GM18498 (cell line): ENCODE results near the gene DLG2.

Source experiments
- ATAC-seq: cut with Tn5 transposase; IDR thresholded peaks from one replicate; pipeline ENCODE4 v1.9.1; 2021; ENCODE audit warnings: mild to moderate bottlenecking, moderate library complexity; ENCODE audit not compliant: unreplicated experiment

The DLG2 gene

DNA sequence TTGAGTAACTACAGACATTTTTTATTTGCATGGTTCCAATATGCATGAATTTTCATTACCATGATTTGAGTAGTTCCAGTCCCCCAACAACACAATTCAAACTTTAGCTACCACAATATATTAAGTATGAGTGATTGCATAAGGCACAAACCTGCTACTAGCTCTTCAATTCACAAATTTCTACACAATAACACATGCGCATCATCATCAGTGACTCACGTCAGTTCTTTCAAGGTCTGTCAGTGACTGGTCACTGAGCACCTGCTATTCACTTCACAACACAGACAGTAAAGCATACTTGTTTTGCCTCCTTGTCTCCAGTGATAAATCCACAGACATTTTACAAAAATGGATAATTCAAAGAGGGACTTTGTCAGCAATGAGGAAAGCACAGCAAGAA is 1905.9 kb downstream of the DLG2 start:
- ATAC-seq: no peak

DNA sequence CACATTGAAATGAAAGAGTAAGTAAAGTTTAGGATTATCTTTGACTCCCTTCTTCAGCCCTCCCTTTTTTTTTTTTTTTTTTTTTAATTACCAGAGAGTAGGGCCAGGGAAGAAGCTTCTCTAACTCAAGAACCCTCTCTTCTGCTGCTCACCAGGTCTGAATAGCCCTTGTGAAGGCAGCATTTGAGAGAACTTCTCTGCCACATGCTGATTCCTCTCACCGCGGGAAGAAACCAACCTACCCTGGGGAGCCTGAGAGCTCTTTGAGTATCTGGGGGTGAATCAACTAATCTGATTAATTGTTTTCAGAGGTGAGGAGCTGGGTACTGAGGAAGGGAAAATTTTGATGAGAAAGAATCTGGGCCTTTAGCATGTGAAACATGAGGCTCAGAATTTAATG is 1906.5 kb downstream of the DLG2 start:
- no peak for ATAC-seq

DNA sequence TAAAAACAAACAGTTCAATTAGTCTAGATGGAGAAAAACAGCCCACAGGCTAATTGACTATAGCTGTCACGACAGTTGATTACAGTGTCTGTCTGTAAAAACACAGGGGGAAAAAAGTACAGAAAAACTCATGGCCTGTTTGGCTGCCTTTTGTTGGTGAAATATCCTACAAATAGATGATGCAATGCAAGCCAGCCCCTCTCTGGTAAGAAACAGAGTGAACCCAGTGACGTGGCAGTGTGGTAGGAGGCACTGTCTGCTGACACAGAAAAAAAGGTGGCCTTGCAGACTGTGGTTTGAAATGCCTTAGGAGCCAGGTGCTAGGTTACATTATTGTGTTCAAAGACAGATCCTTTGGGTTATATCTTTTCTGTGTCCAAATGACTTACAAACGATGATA is 1909.6 kb downstream of the DLG2 start:
- no peak for ATAC-seq

DNA sequence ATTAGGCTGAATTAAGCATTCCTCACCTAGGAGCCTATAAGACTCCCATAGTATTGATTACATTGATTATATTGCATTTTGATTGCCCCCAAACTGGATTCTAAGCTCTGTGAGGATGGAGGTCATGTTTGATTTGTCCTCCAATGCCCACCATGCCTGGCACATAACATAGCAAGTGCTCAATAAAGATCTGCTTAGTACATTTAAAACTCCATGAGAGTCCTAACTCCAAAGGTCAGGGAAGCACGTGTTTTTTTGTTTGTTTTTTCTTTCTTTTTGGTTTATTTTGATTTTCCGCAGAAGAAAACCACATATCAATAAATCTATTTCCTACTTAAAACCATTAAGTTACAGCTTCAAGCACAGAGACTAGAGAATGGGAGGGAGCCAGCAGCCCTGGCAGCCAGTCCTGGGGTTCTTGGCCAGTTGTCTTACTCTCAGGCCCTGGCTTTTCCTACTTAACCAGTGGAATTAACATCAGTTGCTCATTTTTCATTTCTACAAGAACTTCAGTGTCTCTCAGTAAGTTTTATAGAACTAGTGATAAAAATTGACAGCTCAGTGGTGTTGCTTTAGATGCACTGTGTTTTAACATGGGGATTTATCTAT is 1911.1 kb downstream of the DLG2 start:
- ATAC-seq: no peak

DNA sequence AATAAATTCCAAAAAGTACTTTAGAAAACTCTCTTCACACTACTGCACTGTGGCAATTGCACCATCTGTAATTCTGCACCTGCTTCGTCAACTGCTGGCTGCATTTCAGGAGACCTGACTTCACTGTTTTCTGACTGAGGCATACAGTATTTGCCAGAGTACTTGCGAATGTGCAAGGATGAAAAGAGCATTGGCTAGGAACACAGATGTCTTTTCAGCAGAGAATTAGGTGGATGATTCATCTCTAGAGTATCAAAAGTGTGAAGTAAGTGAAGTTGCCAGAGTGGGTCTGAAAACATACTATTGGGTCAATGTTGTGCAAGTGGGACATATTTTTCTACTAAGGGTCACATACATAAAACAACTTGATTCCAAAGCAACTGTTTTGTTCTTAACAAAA is 1913.4 kb downstream of the DLG2 start:
- ATAC-seq: no peak

DNA sequence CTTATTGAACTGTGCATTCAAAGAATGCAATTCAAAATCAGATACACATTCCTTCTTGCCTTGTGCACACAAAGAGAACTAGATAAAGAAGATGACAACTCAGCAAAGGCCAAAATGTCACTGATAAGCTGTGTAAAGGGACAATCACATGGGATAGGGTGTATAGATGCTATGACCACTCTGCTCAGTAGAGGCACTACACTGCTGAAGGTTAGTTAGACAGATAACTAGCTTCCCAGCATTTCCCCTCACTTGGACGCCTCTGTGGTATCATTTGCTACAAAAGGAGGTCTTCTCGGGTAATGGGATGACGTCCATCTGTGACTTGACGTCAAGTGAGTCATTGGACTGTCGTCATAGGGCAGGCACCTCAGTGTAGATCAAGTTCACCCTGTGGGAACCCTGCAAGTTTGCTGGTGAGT is 1916.0 kb downstream of the DLG2 start:
- no peak for ATAC-seq

DNA sequence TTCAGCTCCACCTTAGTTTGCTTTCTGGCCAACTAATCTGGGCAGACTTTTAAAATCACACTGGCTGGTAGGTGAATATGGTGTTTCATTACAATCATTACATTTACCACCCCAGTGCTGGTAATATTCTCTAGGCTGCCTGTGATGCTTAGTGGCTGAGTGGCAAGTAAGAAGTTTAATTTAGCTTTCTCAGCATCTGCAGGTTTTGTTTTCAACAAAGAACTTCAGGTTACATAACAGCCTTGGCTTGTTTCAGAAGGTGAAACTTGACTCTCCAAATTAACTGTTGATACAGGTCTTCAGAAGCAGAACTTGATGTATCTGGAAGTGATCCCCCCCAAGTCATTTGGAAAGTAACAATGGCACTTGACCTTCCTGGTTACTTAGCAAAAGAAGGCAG is 1917.7 kb downstream of the DLG2 start:
- no peak for ATAC-seq

DNA sequence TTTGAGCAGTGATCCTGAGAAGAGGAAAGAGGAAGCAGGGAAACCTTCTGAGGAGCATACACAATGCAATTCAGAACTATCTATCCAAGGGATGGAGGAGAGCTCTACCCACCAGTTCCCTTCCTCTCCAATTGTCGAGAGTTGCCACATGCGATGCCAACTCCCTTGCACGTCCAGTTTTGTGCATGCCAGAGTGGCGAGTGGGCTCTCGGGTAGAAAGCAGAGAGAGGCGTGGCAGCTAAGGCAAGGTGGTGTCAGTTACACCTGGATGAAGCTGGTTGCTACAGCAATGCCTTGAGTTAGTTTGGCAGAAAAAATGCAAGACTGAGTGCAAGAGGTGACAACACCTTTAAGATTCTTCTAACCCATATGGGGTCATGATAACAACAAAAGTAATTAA is 1920.6 kb downstream of the DLG2 start:
- no peak for ATAC-seq

DNA sequence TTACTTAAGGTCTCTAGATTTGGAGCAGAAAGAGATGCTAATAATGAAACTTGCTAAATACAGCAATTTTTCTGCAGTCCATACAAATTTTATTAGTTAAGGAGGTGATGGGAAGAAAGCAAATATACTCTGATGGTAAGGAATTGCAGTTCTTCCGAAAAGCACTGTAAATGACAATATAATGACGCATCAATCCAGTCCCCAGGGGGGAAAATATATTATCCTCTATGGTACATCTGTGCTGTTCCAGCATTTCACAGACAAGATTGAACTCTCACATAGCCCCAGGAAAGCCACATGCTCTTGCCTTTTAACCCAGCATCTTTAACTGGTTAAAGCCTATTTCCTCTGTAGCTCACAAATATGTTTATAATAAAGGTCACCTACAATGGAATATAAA is 1924.3 kb downstream of the DLG2 start:
- no peak for ATAC-seq

DNA sequence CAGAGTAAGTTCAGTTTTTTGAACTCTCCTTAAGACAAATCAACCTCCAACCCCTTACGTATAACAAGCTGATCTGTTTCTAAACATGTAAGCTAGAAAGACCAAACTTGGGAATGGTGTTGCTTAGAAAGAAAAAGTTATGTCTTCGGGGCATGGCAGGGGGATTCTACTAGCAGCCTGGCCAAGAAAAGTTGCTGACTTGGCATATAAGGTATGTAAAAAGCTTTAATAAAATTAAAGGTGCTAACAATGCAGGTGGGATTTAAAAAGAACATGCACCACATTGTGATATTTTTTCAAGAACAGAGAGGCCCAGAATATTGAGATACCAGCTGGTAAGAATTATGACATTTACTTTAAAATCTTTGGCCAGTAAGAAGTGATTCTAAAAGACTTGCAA is 1929.6 kb downstream of the DLG2 start:
- no peak for ATAC-seq

DNA sequence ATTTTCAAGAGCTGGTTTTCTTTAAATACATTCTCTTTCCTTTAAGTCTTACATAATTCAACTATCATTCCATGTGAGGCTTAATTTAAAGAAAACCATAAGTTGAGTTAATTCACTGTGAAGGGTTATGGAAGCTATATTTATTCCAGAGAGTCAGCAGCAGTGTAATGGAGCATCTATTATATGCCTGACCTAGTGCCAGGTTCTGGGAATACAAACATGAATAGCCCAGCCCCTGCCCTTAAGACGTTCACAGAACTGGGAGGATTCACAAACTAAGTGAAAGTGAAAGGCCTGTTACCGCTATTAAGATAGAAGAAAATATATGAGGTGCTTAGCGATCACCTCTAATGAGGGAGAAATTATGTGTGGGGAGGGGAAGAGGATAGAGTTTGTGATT is 1932.1 kb downstream of the DLG2 start:
- ATAC-seq: no peak

DNA sequence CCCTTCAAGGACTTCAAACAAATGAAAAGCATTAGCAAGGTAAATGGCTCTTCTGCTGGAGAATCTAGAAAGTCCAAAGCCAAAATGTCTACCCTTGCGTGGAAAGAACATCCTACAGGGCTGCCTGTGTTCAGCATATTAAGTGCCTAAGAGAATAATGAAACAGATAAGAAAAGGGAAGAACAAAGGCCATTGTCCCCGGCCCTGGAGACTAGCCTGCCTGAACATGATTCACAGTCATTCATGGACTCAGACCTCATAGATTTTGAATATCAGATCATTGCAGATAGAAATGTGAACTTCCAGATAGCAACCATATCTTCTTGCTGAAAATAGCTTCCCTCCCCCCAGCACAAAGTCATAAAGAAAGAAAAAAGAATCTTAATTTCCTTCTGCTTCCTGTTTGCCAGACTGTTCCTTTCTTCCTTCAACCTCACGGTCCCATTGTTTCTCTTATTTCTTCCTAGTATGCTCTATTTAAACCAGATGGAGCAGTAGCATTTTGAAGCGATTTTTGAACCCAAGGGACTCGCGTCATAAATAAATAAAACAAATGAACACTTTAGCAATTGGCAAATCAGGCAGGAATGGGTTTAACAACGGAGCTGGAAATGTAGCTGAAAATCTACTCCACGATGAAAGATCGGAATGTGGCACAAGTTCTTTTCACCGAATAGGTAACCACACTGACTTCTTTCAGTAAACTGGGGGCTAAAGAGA is 1932.8 kb downstream of the DLG2 start:
- ATAC-seq: no peak

DNA sequence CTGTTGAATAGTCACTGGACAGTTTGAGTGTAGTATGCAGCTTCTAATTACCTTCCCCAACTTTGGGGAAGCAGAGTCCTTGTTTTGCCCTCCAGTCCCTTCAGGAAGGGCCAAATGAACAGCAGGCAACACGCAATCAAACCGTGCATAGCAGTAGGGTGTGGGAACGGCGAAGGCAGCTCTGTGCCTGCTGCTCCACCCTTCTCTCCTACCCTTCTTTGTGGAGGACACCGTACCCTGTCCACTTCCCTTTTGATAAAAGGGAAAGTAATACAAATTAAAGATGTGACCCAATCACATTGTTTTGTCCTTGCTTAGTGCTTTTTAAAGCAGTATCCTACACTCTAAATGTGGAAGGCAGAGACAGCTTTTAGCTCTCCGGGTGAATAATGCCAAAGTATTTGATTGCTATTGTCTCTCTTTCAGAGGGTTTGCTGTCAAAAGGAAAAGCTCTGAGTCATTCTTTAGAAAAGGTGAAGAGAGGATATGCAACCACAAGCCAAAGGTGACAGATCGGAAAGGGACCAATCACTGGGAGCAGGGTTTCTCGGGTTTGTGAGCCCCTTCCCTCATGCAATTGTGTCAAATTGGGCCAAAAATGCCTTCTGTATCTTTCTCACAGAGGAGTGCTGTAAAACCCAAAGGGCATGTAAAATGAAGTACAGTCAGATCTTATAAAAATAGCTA is 1933.7 kb downstream of the DLG2 start:
- no peak for ATAC-seq

DNA sequence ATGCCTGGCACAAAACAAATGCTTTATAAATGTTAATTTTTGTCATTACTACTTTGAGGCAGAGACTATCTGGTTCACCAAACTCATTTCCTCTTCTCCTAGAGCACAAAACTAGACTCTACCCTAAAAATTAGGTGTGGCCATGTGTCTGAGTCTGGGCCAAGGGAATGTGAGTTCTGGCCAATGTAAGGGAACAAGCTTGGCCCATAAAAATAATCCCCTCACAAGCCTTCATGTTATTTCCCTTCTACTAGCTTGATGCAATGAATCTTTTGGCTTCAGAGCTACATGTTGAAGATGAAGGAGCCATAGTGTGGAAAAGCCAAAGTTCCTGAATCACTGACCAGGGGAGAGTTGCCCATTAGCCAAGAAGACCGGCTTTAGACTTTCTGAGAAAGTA is 1934.5 kb downstream of the DLG2 start:
- ATAC-seq: no peak

DNA sequence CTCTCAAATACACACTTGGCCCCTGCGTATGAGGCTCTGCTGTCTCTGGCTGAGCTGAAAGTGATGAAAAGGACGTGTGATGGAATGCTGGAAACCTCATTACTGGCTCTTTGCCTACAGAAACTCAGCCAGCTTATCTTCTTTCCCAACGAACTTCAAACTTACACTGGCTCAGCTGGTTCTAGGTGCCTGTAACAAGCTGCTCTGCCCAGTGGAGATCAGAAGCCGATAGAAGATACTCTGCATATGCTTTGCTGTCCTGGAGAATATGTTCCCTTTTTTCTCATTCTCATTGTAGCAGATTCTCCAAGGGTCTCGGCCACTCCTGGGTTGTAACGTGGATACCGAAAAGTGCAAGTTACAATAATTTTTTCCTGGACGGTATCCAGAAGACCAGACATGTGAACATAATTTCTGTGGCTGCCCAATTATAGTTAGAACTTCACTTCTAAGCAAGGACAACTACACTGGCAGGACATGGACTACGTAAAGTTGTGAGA is 1935.6 kb downstream of the DLG2 start:
- ATAC-seq: no peak

DNA sequence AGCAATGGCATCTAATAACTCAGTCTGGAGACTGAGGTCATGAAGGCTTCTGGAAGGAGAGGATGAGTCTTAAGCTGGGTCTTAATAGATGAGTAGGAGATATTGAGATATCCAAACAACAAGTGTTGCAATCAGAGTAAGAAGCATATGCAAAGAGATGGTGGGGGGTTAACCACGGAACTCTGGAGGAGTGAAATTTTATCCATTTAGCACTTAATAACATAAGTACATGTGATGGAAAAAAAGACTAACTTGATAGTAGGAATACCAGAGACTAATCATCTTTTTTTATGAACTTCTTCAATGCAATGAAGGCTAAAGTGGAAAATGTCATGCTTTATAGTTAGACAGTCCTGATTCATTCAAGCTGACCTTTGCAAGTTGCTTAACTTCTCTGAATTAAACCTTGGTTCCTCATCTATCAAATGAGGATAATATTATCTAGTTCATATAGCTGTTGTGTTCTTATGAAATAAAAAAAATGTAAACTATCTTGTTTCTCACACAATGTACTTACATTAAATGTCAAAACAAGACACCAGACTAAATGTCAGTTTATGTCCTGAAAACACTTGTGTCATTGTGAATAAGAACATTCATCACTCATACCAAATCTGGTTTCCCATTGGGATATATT is 1937.9 kb downstream of the DLG2 start:
- no peak for ATAC-seq

DNA sequence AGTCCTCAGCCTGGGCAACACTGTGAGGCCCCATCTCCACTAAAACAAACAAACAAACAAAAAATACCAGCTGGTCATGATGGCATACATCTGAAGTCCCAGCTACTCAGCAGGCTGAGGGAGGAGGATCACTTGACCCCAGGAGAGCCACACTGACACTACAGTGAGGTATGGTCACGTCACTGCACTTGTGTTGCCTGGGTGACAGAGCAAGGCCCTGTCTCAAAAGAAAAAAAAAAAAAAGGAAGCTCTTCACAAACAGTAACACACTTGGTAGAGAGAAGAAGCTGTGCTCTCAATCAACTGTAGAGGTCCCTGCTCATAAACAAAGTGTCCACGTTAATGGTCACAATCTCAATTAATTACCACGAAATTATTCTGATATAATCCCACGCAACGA is 1939.4 kb downstream of the DLG2 start:
- no peak for ATAC-seq

DNA sequence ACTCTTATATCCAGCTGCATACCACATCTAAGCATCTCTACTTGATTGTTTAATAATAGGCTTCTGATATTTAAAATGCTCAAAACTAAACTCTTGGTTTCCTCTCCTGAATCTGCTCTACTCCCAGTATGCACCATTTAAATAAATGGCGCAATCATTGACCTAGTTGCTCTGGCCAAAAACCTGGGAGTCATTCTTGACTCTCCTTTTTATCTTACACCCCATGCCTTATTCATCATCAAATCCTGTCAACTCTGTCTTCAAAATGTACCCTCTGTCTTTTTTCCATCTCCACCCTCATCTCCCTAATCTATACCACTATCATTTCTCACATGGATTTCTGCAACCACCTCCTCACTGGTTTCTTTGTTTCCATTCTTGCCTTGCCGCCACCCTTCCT is 1941.4 kb downstream of the DLG2 start:
- no peak for ATAC-seq

DNA sequence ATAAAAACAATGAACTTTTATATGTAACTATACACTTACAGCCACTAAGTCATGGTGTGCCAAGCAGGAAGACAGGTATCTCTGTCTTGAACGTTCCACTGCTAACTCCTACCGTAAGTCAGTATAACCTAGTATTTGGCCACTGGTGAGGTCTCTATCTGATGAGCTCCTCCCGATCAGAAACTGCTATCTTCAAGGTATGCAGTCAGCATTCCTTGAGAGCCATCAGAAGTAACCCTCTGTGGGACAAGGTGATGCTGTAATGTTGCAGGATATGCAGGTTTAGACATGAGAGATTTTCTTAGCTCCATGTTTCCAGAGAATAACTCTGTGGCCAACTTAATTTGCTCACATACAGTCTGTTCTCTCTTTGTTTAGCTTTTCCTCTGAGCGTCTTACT is 1943.1 kb downstream of the DLG2 start:
- no peak for ATAC-seq

DNA sequence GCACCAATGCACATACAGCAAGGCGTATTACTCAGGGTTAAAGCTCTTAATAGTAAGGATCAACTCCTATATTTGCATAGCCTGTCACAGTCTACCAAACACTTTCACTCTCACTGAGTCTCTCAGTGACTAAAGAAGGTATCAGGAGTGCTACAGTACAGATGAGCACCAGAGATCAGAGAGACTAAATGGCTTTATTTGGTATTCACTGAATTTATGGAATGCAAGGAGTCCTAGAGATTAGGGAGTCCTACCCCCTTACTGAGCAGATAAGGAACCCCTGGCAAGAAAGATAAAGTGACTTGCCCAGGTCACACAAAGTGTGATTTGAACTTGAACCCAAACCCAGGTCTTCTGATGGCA is 1944.6 kb downstream of the DLG2 start:
- peak; percentile 98 for ATAC-seq

DNA sequence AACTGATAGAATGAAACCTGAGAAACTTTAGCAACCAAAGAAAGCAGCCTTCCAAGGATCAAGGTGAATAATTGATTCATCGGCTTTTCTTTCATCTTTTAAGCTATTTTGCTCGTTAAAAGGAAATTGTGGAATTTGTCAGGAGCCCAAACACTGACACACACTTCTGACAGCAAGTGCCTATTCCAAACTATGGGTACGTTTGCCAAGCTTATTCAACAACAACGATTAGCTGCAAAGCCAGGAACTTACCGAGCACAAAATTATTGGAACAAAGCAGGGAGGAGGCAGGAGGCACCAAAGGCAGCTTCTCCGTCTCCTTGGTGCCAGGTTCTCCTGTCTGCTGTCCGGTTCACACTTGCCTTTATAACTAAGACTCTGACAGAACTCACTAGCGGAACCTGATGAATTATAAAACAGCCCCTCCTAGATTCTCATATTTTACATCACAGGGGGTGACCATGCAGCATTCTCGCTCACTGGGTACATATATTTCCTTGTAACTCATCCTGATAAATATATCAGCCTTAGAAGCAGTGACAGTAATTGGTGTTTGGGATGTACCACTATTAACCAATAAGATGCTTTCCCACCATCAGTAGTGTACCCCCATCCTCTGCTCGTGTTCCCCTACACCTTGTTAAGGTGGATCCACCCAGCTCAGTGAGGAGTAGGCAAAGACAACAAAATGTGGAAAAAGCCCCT is 1945.1 kb downstream of the DLG2 start:
- no peak for ATAC-seq
